ENCODE measurements around the gene DGKQ. TPM values are rescaled to one million over a fixed set of nuclear protein-coding genes. Genes with fewer than 3 reads are reported as not detected.

The DGKQ gene
- total RNA-seq, 1 donor from 2014 or later: 26.2 TPM

DNA sequence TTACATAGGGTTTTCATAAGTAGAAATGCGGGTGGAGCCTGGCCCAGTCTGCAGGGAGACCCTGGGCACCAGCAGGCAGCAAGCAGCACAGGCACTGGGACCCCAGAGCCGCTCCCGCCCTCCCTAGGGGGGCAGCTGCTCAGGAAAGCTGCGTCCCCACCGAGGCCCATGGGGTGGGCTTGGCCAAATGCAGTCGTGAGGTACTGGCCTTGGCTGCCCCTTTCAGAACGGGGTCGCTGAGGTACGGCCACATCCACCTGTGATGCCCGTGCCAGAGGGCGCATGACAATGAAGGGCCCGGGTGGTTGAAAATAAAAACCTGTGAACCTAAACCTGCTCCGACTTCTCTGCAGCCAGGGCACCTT is 24.5 kb downstream of the DGKQ start:
- Mint-ChIP-seq H3K27ac (ENCODE audit: unreplicated experiment) (no peak overlapping the region), H3K4me1 (ENCODE audit: low read depth, unreplicated experiment) (peaks cover 8% of the 10 kb centered on the region), H3K4me3 (ENCODE audit: unreplicated experiment) (no peak overlapping the region), H3K27me3 (ENCODE audit: unreplicated experiment) (peaks cover 10% of the 10 kb centered on the region), H3K9me3 (ENCODE audit: unreplicated experiment) (peaks cover 2% of the 10 kb centered on the region), H3K36me3 (ENCODE audit: unreplicated experiment) (no peaks in the 10 kb centered on the region)
- TF ChIP-seq CTCF (IDR thresholded peaks at IDR 0.05; ENCODE audit: partially characterized antibody, unreplicated experiment): no peak
- no peak for DNase-seq

DNA sequence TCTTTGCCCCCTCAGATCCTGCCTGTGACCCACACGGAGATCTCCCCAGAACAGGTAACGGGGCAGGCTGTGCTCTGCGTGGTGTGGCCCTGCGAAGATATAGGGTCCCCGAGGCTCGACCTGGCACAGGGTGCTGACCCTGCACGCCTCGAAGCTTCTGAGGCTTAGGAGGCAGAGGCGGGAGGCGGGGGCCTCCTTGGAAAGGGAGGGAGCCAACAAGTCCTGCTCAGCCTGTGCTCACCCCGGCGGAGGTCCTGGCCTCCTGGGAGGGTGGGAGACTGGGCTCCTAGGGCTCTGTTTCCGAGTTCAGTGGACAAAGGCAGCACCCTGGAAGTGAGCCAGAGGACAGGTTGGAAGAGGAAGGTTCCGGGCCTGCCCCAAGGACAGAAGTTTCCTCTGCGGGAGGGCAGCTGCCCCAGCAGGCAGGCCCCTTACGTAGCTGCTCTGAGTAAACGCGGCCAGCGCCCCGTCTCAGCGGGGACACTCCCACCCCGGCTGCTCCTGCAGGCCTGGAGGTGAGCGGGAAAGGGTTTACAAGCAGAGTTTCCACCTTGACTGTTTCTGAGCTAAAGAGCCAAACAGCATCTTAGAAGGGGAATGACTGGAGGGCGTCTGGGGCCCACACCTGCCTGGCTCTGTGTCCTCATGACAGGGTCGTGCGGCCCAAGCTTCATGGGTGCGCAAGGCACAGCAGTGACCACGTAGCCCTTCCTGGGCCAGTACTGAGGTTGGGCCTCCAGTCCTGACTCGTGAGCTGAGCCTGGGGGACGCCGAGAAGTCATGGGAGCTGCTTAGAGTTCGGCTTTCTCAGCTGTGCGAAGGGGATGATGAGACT is 25.1 kb downstream of the DGKQ start:
- Mint-ChIP-seq H3K27ac (ENCODE audit: unreplicated experiment) (no peak overlapping the region), H3K36me3 (ENCODE audit: unreplicated experiment) (no peaks in the 10 kb centered on the region), H3K9me3 (ENCODE audit: unreplicated experiment) (peaks cover 2% of the 10 kb centered on the region), H3K4me3 (ENCODE audit: unreplicated experiment) (no peak overlapping the region), H3K4me1 (ENCODE audit: low read depth, unreplicated experiment) (peaks cover 8% of the 10 kb centered on the region), H3K27me3 (ENCODE audit: unreplicated experiment) (peaks cover 10% of the 10 kb centered on the region)
- DNase-seq: peak; percentile 12
- no peak for TF ChIP-seq CTCF (IDR thresholded peaks at IDR 0.05; ENCODE audit: partially characterized antibody, unreplicated experiment)

- no peak overlapping the region for H3K27ac Mint-ChIP-seq (ENCODE audit: unreplicated experiment)
- no peaks in the 10 kb centered on the region for H3K36me3 Mint-ChIP-seq (ENCODE audit: unreplicated experiment)
- peaks cover 10% of the 10 kb centered on the region for H3K27me3 Mint-ChIP-seq (ENCODE audit: unreplicated experiment)
- H3K4me3 Mint-ChIP-seq (ENCODE audit: unreplicated experiment): no peak overlapping the region
- DNase-seq: peak; percentile 13
- H3K9me3 Mint-ChIP-seq (ENCODE audit: unreplicated experiment): peaks cover 2% of the 10 kb centered on the region
- H3K4me1 Mint-ChIP-seq (ENCODE audit: low read depth, unreplicated experiment): peaks cover 8% of the 10 kb centered on the region
- no peak for TF ChIP-seq CTCF (IDR thresholded peaks at IDR 0.05; ENCODE audit: partially characterized antibody, unreplicated experiment)
Measured at GRCh38 chr4:947491-947971, 25.8 kb downstream of the DGKQ start.

GRCh38 chr4:946517-947471 is 26.6 kb downstream of the DGKQ start:
- H3K27ac Mint-ChIP-seq (ENCODE audit: unreplicated experiment): no peak overlapping the region
- no peak for DNase-seq
- no peak overlapping the region for H3K4me3 Mint-ChIP-seq (ENCODE audit: unreplicated experiment)
- peaks cover 7% of the 10 kb centered on the region for H3K27me3 Mint-ChIP-seq (ENCODE audit: unreplicated experiment)
- no peak for TF ChIP-seq CTCF (IDR thresholded peaks at IDR 0.05; ENCODE audit: partially characterized antibody, unreplicated experiment)
- peaks cover 2% of the 10 kb centered on the region for H3K9me3 Mint-ChIP-seq (ENCODE audit: unreplicated experiment)
- H3K4me1 Mint-ChIP-seq (ENCODE audit: low read depth, unreplicated experiment): peaks cover 5% of the 10 kb centered on the region
- no peaks in the 10 kb centered on the region for H3K36me3 Mint-ChIP-seq (ENCODE audit: unreplicated experiment)

Measured in glutamatergic neuron (in vitro differentiated cells).